Right renal pelvis (tissue), 4 donors: Measurements from ENCODE around the gene MCF2L2. TPM values are rescaled to one million over a fixed set of nuclear protein-coding genes. Genes with fewer than 3 reads are reported as not detected.

Experiments used
- DNase-seq, 4 donors: peaks; one replicate each; pipeline ENCODE4 v3.0.0-alpha.2; 2013; ENCODE audit warnings: low read depth in 4 of 4, low spot score in 3 of 4, missing footprints in 1 of 4
- polyA plus RNA-seq, 4 donors: library from polyadenylated mRNA; unstranded; fragments of 120-200 nt; gene quantifications; one replicate each; pipeline ENCODE4 v1.2.1, GENCODE V29; 2013; ENCODE audit not compliant: insufficient read length in 4 of 4

MCF2L2 gene
- polyA plus RNA-seq, 4 donors, result 0.40 to 1.2 (median 0.83) TPM

DNA sequence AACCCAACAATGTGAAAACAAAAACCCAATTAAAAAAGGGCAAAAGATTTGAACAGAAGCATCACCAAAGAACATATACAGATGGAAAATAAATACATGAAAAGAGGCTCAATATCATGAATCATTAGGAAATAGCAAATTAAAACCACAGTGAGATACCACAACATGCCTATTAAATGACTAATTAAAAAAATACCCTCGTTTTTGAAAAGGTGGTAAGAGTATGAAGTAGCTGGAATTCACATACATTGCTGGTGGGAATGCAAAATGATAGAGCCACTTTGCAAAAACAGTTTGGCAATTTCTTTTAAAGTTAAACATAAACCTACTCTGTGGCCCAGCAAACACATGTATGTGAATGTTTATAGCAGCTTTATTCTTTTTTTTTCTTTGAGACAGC is 99.6 kb downstream of the MCF2L2 start:
- no peak for DNase-seq

DNA sequence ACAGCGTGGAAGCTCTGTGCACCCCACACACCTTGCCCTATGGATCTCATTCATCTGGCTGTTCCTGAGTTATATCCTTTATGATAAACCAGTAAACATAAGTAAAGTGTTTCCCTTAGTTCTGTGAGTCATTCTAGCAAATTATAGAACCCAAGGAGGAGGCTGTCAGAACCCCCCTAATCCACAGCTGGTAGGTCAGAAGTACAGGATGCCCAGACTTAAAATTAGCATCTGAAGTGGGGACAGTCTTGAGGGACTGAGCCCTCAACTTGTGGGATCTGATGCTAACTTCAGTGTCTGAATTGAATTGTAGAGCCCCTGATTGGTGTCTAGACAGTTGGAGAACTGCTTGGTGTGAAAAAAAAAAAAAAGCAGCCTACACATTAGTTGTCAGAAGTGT is 100.3 kb downstream of the MCF2L2 start:
- DNase-seq, result no peak

DNA sequence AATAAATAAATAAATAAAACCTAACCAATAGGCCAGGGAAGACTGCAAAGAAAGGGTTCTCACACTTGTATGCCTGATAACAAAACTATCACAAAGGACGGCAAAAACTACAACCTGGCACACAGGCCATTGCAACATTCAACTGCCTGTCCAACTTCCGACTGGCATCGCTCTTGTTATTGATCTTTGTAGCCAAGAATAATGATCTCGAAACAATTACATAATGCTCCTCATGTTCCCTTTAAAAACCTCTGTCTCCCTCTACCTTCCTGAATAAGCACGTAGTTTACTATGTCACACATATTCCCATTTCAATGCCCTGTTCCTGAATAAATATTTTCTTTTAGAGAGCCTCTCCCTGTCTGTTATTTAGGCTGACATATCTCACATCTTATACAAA is 101.1 kb downstream of the MCF2L2 start:
- DNase-seq, result no peak

DNA sequence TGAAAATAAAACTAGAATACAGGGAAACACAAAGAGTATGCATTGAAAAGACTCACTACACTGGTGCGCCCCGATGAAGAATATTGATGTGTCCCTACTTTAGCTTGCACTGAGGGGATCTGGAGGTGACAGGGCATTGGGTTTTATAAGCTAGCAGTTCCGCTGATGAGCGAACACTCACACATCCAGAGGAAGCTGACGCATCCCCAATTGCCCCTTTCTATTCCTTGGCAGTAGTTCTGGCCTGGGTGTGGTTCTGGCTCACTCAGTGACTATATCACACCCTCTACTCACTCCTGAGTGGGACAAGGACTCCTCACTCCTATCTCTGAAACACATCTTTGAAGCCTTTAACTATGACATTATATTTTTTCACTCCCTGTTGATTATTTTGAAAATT is 104.3 kb downstream of the MCF2L2 start:
- DNase-seq, result no peak

DNA sequence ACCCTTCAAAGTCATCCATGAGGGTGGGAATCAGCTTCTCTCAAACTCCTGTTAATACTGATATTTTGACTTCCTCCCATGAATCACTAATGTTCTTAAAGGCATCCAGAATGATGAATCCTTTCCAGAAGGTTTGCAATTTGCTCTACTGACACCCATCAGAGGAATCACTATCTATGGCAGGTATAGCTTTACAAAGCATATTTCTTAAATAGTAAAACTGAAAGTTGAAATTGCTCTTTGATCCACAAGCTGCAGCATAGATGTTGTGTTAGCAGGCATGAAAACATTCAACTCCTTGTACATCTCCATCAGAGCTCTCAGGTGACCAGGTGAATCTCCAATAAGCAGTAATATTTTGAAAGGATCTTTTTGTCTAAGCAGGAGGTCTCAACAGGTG is 109.0 kb downstream of the MCF2L2 start:
- no peak for DNase-seq

DNA sequence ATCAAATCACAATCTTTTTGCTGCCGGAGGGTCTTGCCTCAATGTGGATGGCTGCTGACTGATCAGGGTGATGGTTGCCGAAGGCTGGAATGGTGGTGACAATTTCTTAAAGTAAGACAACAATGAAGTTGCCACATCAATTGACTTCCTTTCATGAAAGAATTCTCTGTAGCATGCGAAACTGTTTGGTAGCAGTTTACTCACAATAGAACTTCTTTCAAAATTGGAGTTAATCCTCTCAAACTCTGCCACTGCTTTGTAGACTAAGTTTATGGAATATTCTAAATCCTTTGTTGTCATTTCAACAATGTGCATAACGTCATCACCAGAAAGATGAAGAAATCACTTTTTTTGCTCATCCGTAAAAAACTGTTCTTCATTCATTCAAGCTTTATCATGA is 109.5 kb downstream of the MCF2L2 start:
- DNase-seq, result no peak

DNA sequence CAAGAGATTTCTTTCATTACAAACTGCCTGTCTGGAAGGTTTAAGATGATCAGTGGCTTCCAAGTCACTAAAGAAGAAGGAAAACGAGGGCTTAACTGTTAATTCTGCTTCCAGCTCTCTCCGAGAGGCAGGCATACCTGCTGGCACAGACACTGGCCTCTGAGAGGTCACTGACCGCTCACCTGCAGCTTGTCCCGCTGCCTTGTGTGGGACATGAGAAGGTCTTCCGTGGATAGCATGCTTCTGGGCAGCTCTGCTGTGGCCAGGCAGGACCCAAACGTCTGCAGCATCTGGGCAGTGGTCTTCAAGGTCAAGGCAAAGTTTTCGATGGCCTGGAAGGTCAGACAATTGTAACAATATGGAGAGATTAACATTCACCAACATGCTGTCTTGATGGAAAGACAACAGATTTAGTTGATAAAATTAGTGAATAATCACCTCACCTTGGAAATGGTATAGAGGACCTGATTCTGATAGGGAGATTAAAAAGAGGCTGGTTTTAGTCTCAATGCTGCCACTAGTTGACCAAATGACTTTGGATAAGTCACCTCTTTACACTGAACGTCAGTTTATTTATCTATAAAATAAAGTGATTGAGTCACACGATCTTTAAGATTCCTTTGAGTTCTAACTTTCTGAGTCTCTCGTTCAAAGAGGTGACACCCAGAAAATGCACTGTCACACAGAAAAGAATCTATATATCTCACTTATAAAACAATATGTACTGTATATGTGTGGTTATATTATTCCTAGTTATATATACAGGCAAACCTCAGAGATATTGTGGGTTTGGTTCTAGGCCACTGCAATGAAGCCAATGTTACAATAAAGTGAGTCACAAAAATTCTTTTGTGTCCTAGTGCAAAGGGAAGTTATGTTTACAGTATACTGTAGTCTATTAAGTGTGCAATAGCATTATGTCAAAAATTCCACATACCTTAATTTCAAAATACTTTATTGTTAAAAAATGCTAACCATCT is 110.2 kb downstream of the MCF2L2 start:
- no peak for DNase-seq

DNA sequence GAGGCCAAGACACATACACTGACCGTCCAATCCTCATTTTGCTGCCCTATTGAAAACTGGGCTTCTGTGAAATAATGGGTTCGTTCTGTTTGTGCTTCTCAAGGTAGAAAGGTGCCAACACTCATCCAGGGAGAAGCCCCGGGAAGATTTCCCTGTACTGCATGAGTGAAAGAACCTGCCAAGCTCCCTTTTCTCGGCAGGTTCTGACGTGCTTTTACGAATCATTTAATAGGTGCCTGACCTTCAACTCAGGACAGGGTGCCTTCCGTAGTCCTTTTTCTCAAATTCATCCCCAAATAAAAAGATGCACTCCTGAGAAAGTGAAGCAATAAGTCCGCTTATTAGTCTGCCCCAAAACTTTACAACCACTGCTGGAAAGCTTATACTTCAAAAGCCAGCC is 111.1 kb downstream of the MCF2L2 start:
- DNase-seq, result no peak

DNA sequence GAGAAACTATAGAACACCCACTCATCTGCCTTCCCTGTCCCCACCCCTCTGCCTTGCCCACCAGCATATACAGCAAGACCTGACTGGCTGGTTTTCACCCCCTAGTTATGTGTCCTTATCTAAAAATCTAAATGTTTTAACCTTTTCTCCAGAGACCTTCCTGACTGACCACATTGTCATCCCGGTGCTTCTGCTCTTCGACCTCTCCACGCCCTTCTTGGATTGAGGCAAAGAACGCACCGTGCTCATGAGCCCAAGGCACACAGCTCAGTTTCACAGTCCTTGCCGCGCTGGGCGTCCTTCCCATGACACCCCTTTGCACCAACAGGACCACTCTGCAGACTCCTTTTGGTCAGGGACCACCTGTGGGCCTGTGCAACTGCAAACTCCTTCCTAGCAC is 112.7 kb downstream of the MCF2L2 start:
- no peak for DNase-seq

DNA sequence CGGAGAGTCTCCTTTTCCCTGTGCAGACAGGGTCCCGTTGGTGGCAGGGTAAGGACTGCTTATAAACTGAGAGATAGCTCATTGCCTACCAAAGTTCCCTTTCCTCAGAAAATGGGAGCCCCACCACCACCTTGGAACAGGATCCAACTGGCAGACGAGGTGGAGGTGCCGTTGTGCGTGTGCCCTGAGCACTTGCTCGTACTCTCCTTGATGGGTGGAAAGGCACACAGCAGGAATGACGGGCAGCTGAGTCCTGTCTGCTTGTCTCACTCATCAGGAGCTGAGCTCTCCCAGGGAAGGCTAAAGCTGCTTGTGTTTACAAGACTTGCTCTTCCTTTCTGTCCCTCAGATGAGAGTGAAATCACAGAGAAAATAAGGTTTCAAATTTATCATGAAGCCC is 114.7 kb downstream of the MCF2L2 start:
- no peak for DNase-seq

DNA sequence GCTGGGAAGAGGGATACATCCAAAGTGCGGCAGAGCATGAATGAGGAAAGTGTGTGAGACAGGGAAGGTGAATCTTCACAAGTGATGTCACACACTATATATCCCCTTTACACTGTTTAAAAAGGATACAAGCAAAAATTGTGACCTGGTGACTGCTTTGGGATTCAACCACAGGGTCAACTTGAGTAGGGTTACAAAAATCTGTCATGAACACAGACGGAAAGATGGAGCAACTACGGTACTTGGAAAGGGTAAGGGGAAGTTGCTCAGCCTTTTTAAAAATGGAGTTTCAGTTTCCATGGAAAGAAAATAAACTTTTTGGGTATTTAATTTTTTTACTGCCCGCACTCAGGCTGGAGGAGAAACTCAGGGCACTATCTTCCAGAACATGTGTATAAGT is 115.1 kb downstream of the MCF2L2 start:
- no peak for DNase-seq

DNA sequence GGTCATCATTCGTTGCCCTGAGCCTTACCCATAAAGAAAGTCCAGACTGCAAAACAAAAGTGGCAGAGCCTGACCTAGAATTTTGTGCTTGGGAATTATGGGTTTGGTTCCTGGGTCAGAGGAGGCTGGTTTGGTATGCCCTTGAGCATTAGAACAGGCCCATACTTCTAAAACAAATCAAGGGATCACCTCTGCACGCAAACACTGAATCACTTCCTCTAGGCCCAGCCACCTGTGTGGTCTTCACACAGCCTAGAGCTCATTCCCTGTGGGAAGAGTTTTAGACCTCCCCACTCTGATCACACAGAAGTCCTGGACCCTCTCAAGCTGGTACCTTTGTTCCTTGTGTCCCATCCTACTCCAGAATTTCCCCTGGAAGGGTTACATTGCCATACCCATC is 116.0 kb downstream of the MCF2L2 start:
- DNase-seq, result no peak

DNA sequence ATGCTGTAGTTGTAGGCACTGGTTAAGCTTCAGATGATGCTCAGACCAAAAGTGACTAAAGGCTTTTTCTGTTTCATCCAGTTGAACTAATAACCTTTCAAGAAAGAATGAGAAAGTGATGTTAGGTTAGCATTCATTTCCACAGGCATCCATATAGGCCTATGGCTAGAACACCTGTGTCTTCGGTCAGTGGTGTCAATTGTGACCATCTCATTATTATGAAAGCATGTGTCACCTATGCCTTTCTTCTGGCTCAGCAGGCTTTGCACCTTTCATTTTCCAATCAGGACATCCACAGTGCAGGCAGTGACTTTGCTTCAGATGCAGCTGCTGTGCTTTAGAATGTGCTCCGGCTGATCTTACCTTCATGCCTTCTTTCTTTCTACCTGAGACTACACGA is 117.5 kb downstream of the MCF2L2 start:
- no peak for DNase-seq

DNA sequence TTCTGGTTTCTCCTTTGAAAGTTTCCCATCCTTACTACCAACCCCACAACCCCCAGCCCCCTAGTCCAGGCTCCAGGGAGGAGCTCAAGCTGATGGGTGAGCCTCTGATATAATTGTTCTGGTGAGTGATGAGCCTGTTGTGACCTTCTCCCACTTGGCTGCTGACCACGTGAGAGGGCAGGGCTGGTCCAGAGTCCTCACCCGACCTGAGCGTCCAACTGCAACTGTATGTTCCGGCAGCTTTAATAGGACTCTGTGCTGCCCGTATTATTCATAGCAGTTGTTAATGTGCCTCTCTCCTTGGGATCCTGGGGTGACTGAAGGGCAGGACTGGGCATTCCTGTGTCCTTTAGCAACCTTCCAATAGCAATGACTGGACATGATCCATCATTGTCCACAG is 119.1 kb downstream of the MCF2L2 start:
- no peak for DNase-seq

DNA sequence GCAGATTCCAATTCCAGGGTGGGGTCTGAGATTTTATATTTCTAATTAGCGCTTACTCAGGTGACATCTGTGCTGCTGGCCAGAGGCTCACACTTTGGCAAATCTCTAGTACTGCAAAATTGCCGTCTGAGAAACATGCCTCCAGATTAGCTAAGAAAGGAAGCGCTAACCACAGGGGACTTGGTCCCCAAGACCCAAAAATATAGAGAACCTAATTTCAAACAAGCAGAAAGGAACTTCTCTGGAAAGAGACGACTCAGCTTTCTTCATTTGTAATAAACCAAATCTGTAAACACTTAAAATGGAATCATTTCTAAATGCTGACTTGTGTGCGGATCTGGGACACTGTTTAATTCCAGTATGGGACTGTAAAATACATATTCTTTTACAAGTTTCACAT is 119.7 kb downstream of the MCF2L2 start:
- DNase-seq, result no peak

DNA sequence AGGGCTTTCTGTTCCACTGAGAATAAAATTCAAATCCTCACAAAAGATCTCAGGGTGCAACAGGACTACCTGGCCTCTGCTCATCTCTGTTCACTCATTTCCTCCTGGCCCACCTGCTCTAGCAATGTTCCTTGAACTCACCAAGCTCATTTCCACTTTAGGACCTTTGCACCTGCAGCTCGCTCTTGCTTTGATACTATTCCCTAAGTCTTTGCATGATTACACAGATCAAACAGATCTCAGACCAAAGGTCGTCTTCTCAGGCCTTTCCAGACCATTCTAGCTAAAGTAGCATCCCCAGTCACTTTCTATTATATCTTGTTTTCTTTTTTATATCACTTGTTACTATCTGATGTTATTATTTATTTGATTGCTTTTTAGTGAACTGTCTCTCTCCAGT is 120.7 kb downstream of the MCF2L2 start:
- no peak for DNase-seq

DNA sequence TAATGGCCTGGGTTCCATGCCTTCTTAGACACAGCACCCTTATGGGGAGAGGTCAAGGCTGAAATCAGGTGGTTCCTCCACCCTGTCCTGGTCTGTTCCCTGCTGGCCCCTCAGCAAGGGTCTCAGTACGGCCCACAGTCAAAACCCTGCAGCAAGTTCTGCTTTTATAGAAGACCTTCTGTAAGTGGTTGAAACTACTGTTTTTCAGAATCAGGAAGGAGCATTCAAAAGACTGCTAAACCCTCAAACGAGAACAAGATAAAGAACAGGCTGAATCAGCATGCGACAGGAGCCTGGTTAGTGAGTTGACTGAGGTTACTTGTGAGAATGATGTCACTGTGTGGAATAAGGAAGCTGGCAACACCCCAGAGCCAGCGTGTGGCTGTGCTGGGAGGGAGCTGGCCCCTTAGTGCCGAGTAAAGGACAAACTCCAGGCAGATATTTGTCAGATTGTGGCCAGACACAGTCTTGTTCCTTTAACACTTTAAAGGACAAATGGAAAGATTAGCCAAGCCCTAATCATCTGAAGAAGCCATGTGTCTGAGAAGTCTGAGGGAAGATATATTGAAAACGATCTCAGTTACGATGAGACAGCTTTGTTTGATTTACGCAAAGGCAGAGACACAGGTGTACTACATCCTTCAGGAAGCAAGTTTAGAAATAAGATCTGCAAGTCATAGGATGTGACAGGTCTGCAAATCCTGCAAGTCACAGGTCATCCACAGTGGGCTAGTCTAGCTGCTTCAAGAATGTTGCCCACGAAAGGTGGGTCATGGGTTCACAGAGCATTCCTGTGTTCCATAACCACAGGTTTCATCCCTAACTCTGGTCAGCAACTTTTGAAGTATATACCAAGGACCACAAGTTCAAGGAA is 121.4 kb downstream of the MCF2L2 start:
- DNase-seq, result peak in 1 of 4 donors; percentile 16

DNA sequence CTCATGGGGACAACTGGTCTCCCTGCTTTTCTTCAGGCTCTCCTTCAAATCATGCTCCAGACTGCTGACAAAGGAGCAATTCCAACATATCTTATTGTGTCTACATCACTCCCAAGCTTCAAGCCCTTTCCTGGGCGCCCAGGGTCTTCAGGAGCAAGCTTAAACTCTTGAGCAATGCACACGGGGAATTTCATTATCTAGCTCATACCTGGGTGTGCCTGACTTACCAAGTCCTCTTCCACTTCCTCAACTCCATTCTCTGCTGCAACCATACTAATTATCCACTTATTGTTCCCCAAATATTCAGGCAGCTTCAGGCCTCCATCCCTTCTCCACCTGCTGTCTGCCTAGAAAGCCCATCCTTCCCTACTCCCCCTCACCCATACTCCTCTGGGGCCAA is 124.7 kb downstream of the MCF2L2 start:
- DNase-seq, result no peak

DNA sequence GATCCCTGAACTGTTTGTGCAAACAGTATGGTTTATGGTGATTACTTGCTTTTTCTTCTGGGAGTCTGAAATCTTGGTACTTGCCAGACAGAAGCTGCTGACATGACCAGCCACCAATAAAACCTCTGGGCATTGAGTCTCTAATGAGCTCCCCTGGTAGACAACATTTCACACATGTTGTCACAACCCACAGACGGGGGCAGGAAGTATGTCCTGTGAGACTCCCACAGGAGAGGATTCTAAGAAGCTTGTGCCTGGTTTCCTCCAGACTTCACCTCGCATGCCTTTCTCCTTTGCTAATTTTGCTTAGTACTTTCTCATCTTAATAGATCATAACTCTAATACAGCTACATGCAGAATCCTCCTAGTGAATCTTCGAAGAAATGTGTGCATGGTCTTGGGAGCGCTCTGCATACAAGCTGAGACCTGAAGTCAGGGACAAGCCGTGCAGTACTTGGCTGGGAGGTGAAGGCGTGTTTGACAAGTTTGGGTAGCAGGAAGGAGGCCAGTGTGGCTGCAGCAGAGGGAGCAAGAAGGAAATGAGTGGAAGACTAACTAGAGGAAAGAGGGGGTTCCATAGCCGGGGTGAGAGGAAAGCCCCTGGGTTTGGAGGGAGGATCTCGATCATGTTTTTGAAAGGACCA is 126.4 kb downstream of the MCF2L2 start:
- DNase-seq, result no peak

DNA sequence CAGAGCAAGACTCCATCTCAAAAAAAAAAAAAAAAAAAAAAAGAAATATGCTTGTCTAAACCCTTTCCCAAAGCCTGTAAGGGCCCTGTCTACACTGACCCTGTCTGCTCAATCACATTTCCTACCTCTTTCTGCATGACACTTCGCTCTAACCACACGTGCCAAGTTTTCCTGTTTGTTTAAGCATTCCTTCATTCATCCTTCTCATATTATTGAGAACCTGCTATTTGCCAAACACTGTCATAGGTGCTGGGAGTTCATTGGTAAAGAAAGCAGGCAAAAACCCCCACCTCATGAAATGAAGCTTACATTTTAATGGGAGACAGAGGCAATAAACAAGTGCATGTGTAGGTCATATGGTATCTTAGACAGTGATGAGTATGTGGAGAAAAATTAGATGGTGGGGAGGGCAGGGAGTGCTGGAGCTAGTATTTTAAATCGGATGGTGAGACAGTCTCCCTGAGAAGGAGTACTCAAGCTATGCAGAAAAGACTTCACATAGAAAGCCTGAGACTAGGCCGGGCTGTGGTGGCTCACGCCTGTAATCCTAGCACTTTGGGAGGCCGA is 127.3 kb downstream of the MCF2L2 start:
- DNase-seq, result no peak

DNA sequence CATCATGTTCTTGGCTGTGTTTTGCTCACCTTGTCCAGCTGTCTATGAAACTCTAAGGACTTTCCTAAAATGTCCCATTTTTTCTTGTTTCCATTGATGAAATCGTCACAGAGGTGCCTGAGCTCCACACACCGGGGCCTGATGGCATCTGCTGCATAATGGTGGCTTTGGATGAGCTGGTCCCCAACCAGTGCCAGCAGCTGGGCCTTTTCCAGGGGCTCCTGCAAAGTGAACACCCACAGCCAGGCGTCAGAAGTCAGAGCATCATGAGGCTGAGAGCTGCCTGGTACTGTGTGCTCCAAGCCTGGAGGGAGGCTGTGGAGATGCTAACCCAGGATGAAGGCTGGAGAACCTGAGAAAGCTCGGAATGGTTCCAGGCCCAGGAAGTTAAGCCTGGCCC is 128.4 kb downstream of the MCF2L2 start:
- DNase-seq, result no peak
